Stimulated activated CD8-positive, alpha-beta memory T cell treated with anti-CD3 and anti-CD28 coated beads, Interleukin-12 subunit alpha, Interleukin-12 subunit beta, amount 100 ng/mL, for 1 hour (primary cell): ENCODE measurements around the gene TP53I11.
A peak's percentile ranks its signal among the peaks of the same experiment; 100 is the strongest.

Source experiments
- DNase-seq: peaks from one replicate; pipeline ENCODE4 v3.0.0-alpha.2; 2020; ENCODE audit warnings: low read depth

Gene TP53I11

DNA sequence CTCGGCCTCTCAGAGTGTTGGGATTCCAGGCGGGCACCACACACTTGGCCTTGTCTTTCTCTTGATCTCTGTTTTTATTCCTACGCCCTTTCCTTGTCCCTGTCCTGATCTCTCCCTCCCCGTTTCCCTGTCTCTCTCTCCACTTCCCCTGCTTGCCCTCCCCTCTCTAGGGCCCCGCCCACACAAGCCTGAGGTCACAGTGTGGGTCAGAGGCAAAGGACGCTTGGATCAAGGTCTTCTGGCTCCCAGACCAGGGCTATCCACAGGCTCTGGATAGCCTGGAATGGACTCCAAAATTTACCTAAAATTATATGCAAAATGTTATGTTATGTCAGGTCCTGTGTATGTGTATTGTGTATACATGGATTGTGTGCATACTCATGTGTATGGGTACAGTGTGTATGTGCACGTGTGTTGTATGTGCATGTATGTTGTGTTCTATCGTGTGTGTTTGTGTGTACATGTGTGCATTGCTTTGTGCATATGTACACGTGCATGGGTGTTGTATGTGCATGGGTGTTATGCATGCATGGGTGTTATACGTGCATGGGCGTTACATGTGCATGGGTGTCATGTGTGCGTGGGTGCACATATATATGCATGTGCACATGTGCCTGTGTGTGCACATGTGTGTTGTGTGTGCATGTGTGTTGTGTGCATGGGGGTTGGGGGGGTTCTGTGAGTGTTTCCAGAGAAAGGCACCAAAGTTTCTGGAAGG is 38.3 kb downstream of the TP53I11 start:
- no peak for DNase-seq

DNA sequence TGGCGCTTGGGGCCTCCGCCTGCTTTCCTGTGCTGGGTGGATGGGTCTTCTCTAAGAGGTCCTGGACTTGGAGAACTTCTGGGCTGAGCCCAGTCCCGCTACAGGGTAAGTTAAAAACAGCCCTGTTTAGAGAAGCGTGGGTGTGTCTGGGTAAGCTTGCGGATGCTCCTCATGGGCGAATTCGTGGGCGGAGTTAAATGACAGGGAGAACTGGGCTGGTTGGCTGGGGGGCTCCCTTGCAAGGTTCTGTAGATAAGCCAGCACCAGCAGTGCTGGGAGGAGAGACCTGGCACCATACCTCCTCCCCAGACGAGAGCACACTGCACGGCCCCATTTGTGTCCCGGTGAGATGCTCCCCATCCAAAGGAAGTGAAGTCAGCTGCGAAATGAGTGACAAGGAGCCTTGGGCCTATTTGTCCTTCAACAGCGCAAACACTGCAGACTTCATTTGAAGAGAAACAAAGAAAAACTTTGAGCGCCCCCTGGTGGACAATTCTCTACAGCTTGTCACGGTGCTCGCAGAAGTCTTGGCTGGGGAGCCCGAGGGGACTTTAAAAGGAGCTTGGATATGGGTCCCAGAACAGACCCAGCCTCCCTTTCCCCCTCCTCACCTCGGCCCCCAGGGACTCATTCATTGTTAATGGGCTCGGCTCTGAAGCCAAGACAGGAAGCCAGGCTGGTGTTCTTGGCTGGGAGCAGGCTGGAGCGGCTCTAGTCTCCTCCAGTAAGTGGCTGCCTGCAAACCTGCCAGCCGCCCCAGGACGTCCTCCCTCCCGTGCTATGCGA is 39.5 kb downstream of the TP53I11 start:
- peak; percentile 86 for DNase-seq

- DNase-seq, result no peak
Measured at GRCh38 chr11:44910591-44910990, 40.1 kb downstream of the TP53I11 start.

DNA sequence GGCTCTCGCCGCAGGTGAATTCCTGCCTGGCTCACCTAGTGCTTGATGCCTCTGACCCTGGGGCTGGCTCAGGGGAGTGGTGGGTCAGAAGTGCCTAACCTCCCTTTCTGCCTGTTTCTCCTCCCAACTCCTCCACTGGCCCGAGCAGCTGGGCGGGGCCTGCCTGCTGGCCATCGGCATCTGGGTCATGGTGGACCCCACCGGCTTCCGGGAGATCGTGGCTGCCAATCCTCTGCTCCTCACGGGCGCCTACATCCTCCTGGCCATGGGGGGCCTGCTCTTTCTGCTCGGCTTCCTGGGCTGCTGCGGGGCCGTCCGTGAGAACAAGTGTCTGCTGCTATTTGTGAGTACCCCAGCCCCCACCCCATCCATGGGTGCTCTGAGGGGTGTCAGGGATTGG is 41.1 kb downstream of the TP53I11 start:
- DNase-seq, result no peak

- DNase-seq, result no peak
Measured at GRCh38 chr11:44906649-44907048, 44.0 kb downstream of the TP53I11 start.

- no peak for DNase-seq
Measured at GRCh38 chr11:44905131-44905866, 45.4 kb downstream of the TP53I11 start.

DNA sequence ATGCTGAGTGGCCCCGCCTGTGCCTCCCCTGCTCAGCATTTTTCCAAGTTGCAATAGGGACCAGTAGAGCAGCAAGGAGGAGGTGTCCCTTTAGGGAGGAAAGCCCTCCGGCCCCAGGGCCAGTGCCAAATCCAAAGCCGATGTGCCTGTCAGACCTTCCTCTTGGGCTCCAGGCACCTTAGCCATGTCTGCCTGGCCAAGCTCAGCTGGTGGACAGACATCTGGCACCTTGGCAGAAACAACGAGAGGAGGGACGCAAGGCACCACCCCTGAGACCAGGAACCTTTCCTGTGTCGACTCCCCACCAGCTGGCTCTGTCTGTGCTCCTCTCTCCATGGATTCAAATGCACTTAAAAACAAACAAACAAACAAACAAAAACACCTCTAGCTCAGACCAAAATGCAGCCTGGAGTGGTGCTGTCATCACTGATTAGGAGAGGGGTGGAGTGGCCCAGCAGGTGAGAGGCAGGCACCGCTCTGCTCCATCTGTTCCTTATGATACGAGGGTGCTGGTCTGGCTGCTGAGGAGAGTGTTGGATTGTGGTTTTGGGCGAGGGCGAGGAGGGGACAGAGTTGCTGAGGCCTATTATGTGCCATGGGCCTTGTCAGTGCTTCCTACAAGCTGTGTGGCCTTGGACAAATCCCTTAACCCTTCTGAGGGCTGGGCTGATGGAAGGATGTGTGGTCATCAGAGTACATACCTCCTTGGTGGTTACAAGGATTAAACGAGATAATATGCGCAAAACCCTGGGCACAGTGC is 46.2 kb downstream of the TP53I11 start:
- no peak for DNase-seq

DNA sequence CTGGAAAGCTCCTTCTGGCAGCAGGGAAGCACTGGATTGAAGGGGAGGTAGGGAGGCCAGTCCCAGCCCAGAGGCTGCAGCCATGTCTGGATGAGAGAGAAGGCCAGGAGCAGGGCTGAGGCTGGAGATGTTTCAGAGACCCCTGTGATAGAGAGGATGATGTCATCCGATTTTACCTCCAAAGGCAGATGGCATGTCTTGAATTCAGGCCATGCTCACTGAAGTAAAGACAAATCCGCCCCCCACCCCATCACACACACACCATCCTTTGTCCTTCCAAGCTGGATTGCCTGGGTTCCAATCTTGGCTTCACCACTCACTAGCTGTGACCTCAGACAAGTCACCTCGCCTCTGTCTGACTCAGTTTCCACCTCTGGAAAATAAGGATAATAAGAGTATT is 47.2 kb downstream of the TP53I11 start:
- DNase-seq, result no peak

DNA sequence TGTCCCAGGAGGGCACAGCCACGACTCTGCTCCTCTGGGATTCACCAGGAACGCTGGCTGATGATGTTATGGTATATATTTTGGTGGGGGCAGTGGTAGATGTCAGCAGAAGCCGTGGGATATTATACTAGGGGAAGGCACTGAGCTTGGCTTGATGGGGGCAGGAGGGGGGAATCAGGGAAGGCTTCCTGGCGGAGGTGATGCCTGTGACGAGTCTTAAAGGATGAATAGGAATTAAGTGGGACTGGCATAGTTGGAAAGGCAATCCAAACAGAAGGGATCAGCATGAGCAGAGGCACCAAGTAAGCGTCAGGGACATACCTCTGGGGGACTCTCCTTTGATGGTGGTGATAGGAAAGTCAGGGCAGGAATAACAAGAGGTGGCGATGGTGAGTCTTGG is 47.6 kb downstream of the TP53I11 start:
- DNase-seq, result no peak

DNA sequence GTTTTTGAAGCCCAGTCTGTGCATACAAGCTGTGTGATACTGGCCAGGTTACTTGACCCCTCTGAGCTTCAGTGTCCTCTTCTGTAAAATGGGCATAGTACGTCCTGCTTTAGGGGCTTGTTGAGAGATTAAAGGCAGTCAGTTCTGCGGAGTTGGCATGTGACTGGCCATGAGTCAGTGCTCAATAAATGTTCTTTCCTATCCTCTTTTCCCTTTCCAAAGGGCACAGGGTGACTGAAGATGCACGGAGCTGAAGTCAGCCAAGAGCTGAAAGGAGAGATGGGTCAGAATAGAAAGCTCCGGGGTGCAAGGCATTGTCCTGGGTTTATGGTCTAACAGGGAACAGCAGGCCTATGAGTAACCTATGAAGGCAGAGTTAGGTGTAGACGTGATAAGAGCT is 48.9 kb downstream of the TP53I11 start:
- DNase-seq, result no peak

GRCh38 chr11:44901120-44901633 is 49.5 kb downstream of the TP53I11 start:
- DNase-seq, result no peak

- no peak for DNase-seq
Measured at GRCh38 chr11:44899959-44900358, 50.7 kb downstream of the TP53I11 start.

DNA sequence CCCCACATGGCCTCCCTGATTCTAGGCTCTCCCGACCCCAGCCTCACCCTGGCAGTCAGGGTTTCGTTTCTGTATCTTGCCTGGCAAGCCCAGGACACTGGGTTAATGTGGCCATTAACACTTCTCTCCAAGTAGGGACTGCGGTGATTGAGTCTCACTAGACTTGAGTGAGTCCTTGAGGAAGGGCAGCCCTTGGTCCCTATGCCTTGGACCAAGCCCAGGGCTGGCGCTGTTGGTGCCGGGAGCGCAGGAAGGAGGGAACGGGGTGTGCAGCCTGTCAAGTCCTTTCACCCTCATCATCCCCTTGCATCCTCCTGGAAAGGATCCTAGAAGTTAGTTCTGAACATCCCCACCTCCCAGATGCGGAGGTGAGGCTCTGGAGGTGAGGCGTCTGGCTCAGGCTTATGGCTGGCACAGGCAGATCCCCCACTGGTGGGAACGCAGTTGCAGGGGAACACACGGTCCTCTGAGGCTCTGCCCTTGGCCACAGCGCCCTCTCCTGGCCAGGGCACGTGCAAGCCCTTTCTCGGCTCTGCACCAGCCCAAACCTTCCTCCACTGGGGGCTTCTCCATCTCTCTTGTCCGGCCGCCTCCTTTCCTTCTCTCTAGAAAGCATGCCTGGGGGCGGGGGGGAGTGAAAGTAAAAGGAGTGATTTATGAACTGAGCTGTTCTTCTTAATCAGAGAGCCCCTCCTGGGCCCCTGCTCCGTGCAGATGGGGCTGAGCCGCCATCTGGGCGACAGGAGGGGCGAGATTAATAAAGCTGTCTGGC is 56.7 kb downstream of the TP53I11 start:
- peak; percentile 47 for DNase-seq

DNA sequence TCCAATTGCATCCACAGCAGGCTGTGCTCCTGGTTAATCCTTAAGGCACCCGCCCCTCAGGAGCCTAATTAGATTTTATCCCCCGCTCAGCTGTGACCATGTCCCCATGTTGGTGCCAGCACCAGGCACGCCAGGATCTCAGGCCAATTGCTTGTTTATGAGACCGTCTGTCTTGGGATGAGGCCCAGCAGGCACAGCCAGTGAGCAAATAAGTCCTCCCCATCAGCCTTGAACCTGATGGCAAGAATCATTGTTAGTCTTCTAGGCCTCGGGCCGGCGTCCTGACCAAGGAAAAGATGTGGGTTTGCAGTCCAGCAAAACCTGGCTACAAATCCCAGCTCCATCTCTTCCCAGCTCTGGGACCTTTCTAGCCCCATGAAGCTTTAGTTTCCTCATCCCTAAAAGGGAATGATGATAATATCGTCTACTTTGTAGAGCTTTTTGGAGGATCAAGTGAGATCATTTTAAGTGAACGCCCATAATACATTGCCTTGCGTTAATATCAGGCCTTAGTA is 57.3 kb downstream of the TP53I11 start:
- no peak for DNase-seq

DNA sequence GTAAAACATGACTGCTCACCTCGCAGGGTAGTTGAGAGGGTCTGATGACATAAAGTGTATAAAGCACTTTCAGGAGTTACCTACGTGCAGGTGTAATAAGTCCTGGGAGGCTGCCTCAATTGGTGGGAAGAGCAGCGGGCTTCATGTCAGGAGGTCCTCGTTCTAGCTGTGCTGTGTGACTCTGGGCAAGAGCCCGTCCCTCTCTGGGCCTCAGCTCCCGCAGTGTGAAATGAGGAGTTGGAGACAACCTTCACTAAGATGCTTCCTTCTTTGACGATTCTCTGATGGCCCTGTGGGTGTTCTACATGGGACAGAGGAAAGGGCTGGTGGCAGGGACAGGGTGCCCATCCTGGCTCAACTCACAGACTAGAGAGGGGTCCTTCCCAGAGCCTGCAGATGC is 57.8 kb downstream of the TP53I11 start:
- DNase-seq, result no peak

GRCh38 chr11:44889266-44889665 is 61.4 kb downstream of the TP53I11 start:
- DNase-seq, result no peak

DNA sequence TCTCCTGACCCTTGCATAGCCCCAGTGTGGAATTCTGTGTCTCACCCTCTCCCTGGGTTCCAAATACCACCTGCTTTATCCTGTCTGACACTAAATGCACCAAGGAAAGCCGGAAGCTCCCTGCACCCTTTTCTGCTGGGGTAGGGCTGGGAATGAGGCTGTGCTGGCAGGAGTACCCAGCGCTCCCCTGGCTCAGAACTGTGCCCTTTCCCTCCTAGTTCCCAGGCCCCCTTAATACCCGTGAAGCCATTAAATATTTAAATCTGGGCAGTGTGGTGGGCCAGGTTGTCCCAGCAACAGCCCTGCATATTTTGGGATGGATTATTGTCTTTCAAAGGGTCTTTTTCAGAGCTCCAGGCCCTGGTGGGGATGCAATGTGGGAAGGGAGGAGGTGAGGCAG is 63.0 kb downstream of the TP53I11 start:
- no peak for DNase-seq

DNA sequence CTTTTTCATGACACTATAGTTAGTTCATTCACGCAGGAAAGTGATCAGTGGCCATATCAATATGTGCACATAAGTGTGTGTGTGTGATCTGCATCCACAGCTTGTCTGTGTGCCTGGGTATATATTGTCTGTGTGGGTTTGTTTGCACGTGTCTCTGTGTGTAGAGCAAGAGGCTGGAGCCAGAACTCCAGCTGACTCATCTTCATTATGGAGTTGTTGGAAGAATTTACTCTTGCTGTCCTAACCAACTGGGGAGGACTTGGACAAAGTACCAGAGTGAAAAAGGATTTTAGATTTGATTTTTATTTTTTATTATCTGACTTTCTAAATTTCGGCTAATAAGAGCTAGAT is 63.9 kb downstream of the TP53I11 start:
- DNase-seq, result no peak

DNA sequence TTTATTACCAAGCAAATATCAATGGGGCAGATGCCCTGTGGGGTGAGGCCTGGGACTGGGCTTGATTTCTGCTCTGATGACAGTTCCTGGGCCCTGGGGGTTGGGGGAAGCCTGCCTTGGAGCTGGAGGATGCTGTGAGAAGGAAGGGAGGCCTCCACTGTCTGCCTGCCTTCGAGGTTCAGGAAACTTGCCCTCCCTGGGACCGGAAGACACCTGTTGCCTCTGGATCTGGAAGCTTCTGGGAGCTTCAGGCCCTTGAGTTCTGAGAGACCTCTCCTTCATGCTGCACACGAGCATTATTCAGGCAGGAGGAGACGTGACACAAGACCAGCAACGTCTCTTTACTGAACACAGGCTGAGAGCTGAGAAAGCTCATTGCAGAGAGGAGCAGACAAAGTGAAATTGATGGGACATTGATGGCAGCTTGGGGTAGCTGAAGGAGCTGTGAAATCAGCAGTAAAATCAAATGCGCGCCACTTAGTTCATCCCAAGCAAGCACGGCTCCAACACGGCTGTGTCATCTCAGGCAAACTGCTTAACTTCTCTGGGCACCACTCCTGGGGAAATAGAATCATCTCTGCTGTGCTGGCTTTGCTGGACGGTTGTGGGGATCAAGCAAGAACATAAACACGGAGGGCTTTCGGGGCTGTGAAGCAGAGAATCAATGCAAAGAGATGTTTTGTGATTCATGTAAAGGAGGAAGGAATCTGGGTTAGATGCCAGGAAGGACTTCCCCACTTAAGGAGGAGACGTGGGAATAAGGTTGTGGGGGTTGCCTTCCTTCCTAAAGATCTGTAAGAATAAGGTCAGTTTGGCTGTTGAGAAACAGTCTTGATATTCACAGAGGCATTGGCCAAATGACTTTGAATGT is 64.5 kb downstream of the TP53I11 start:
- no peak for DNase-seq
